ENCODE results near the gene ZMYND19. TPM values are rescaled to one million over a fixed set of nuclear protein-coding genes. Genes with fewer than 3 reads are reported as not detected.
"Not testable (repeated sequence)": the region's sequence is repeated elsewhere in the genome, so short reads cannot be mapped to it uniquely, and the experiment has no call there.

ZMYND19 gene
- total RNA-seq, 1 donor from 2014 or later = 28.5 TPM

DNA sequence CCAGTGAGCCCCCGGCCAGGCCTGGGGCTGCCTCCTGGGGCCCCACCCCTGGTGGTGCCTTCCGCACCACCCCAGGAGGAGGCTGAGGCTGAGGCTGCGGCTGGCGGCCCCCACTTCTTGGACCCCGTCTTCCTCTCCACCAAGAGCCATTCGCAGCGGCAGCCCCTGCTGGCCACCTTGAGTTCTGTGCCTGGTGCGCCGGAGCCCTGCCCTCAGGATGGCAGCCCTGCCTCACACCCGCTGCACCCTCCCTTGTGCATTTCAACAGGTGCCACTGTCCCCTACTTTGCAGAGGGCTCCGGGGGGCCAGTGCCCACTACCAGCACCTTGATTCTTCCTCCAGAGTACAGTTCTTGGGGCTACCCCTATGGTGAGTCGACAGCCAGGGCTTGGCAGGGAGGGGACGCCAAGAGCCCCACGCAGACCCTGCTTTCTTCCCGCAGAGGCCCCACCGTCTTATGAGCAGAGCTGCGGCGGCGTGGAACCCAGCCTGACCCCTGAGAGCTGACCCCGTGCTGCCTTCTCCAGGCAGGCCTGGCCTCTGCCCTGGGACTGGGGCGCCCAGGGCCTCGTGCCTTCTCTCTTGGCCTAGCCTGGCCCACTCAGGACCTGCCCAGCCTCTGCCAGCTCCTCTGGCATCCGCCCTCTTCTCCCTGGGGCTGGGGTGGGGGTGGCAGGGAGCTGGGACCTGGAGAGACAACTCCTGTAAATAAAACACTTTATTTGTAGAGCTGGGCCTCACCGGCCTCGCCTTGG is 24.5 kb upstream of the ZMYND19 start:
- DNase-seq (ENCODE audit: low read depth, low spot score) = no peak

DNA sequence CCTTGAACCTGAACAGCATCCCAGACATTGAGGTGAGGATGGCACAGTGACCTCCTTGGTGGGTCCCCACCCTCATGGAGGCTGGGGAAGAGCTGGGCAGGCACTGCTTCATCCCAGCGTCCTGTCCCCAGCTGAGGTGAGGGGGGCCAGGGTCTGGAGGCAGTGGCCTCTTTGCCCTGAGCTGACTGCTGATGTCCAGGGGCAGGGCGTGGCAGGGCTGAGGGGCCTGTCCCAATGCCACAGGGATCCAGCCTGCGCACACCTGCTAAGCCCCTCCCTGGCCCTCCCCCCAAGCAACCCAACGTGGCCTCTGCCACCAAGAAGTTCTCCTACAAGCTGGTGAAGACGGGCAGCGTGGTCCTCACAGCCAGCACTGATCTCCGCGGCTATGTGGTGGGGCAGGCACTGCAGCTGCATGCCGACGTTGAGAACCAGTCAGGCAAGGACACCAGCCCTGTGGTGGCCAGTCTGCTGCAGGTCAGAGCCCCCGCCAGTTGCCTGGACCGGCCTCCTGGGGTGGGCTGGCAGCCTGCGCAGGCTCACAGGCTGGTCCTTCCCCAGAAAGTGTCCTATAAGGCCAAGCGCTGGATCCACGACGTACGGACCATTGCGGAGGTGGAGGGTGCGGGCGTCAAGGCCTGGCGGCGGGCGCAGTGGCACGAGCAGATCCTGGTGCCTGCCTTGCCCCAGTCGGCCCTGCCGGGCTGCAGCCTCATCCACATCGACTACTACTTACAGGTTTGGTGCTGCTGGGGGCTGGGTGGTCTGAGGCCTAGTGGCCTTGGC is 23.6 kb upstream of the ZMYND19 start:
- no peak for DNase-seq (ENCODE audit: low read depth, low spot score)

DNA sequence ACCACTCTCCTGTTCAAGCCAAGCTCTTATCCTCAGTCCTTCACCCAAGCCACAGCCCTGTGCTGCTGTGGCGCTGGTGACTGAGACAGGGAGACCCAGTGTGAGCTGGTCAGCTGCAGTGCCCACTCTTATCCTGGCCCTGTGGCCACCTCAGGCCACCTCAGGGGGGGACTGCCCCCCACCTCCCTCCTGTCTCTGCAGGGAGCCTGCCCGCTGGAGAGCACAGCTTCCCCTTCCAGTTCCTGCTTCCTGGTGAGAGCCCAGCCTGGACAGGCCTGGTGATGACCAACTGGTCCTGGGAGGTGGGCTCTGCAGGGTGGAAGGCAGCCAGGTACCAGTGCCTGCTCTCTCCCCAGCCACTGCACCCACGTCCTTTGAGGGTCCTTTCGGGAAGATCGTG is 22.9 kb upstream of the ZMYND19 start:
- no peak for DNase-seq (ENCODE audit: low read depth, low spot score)

DNA sequence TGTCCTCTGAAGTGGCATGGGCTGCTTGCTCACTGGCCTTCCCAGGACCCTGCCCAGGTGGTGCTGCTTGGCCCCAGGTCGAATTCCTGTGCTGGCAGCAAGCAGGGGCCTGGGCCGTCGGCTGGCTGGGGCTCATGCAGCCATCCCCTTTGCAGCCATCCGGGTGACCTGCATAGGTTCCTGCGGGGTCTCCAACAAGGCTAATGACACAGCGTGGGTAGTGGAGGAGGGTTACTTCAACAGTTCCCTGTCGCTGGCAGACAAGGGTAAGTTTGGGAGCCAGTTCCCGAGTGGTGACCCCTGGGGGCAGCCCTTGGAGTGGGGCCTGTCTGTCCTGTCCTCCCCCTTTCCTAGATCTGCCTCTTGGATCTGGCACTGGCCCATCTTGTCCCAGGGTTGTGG is 22.4 kb upstream of the ZMYND19 start:
- DNase-seq (ENCODE audit: low read depth, low spot score) = no peak

DNA sequence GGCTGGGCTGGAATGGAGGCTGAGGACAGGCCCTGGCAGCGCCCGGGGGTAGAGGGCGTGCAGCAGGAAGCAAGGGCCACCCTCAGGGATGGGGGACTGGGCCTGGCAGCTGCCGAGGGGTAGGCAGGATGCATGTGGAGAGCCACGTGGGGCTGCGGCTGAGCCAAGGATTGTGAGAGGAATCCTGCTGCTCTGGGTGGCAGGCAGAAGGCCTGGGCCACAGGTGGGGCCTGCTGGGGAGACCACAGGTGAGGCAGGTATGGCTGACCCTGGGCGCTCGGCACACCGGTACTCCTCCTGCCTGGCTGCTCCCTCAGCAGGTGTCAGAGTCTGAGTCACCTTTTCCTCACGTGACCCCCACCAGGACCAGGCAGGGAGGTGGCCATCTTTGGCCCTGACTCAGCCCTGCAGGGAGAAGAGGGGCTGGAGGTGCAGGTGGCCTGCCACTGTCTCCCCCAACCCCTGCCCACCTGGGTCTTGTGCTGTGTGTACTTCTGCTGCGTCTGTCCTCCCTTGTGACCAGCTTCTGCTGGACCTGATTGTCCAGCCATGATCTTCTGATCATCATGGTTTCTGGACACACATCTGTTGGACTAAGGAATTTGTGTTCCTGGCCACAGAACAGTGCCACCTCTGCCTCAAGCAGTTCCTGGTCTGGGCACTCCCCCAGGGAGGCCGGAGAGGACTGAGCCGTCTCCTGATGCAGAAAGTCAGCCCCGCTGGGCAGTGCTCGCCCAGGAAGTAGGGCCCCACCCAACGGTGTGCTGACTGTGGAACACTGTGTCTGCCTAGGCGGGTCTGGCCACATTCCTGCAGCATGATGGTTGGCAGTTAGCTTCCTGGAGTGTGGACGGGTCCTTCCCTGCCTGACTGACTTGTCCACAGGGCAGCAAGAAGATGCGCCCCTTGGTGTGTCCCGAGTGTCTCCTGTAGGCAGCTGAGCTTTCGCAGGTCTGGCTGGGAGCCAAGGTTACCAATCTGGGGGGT is 21.6 kb upstream of the ZMYND19 start:
- DNase-seq (ENCODE audit: low read depth, low spot score) = no peak

DNA sequence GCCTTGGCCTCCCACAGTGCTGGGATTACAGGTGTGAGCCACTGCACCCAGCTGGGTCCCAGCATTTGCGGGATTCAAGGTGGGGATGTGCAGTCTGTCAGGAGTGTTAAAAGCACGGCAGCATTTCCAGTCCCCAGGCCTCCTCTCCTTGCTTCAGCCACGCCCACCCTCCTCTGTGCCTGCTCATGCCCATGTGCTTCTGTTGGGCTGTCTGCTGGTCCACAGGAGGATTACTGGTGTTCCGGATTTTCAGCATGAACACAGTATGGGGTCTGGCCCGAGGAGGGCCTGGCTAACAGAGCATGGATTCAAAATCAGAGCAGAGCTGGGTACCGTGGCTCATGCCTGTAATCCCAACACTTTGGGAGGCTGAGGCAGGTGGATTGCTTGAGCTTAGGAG is 20.6 kb upstream of the ZMYND19 start:
- no peak for DNase-seq (ENCODE audit: low read depth, low spot score)

DNA sequence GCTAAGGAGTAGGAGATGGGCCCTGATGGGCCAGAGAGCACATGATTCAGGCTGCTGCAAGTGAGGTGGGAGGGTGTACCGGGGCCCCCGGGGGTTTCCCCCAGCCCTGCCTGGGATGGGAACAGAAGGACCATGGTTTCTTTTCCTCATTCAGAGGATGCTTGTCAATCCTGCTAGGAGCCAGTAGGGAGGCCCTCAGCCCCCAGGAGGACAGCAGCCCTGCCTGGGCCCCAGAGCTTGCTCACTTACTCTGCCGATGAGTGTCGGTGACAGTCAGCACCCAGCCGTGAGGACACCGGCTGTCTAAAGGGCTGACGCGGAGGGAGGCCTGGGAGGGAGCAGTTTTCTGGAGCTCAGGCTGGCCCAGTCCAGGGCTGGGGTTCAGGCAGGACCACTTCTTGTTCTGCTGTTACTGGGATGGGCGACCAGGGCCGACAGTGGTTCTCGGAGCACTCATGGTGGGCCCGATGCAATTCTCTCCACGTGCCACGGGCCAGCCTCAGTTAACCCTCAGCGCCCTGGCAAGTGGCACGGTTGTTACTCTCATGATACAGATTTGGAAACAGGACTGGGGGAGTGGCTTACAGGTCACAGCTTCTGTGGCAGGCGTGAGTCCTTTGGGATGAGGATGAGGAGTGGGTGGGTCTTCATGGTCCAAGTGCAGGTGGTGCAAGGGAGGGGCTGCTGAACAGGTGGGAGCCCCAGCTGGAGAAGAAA is 17.0 kb upstream of the ZMYND19 start:
- no peak for DNase-seq (ENCODE audit: low read depth, low spot score)

DNA sequence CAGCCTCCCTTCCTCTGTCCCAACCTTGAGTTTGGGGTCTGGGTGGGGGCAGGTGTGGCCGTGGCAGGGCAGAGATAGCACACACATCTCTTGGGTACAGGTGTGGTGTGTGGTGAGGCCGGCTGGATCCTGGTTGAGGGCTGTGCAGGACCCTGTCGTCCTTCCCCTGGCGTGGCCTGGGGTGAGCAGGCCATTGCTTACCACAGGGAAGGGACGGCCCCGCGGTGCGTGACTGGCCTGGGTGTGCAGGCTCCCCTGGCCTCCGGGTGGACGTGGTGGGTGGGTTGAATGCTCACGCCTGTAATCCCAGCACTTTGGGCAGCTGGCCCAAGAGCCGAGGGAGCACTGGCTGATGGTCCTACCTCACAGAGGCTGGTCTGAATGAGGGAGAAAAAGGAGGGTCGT is 16.4 kb upstream of the ZMYND19 start:
- DNase-seq (ENCODE audit: low read depth, low spot score) = no peak

DNA sequence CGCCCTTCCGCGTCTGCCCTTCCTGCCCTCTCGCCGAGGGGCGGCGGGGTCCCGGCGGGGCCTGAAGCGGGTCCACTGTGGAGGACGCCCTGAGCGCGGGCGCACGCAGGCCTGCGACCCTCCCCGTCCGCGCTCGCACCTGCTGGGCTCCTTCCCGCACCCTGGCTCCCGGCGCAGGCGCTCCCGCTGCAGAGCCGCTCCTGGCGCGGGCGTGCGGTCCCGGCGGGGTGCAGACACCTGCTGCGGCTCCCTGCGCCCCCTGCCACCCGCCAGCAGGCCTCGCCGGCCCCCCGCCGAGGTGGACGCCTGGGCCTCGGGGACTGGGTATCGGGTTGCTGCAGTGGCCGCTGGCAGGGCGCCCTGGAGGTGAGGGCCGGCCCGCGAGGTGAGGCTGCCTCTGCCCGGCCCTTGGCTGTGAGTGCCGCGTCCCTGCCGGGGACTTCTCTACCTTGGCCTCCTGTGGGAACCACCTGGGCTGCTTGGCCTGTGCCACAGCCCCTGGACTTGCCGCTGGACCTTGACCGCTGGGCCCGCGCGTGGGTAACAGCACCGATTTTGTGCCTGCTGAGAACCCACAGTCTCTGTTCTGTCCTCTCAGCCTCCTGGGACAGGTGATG is 15.8 kb upstream of the ZMYND19 start:
- DNase-seq (ENCODE audit: low read depth, low spot score) = no peak

DNA sequence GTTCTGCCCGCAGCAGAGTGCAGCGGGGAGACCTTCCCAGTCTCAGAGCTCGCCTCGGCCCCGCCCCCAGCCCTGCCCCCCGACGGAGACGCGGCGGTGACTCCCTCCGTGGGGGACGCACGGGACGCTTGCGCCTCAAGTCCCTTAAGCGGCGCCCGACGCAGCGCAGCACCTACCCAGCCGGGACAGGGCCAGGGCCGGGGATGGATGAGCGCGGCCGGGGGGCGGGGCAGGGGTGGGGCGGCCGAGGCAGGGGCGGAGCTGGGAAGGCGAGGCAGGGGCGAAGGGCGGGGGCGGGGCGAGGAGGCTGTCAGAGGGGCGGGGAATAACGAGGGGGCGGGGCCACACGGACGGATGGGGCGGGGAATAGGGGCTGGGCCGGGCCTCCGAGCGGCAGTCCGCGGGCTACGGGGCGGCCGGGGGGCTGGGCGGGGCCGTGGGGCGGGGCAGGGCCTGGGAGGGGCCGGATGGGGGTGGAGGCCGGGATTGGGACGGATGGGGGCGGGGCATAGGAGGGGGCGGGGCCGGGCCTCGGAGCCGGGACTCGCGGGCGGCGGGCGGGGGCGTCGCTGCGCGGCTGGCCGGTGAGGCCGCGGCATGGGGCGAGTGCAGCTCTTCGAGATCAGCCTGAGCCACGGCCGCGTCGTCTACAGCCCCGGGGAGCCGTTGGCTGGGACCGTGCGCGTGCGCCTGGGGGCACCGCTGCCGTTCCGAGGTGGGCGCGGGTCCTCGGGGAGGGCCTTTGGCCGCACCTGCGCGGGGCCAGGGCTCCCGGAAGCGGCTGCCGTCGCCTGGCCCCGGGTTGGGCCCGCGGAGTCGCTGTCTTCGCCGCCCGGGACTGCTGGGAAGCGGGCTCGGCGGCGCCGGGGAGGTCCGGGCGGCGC is 15.1 kb upstream of the ZMYND19 start, which contains the start of gene ARRDC1:
ARRDC1 (plus strand) TSS at position 566 of the 884 bp plus-strand sequence; CDS start at position 598, 32 bp downstream.
- peak; percentile 43 for DNase-seq (ENCODE audit: low read depth, low spot score)

DNA sequence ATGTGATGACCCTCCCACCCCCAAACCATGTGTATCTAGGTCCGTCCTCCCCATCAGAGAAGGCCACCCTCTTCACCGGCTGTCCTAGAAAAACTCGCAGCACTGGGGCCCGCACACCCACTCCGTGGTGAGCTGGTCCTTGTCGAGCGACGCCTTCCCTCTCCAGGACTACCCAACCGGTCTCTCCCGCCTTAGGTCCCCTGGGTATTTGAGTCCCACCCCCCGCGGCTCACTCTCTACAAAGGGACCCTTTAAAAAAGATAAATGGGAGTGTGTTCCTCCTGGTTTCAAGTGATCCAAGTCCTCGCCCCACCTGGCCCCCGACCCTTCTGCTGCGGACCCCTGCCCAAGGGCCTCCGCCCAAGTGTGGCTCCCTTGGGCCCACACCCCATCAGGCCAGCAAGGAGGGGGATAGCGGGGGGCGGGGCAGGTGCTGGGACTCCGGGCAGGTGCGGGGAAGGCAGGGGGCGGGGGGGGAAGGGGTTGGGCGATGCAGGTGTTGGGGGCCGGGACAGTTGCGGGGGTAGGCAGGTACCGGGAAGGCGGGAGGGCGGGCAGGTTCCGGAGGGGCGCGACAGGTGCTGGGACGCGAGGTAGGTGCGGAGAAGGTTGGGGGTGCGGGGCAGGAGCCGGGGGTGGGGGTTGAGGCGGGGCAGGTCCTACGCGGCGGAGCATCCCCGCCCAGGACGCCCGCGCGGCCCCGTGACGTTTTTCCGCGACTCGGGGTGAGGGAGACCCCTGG is 14.2 kb upstream of the ZMYND19 start:
- DNase-seq (ENCODE audit: low read depth, low spot score) = no peak

DNA sequence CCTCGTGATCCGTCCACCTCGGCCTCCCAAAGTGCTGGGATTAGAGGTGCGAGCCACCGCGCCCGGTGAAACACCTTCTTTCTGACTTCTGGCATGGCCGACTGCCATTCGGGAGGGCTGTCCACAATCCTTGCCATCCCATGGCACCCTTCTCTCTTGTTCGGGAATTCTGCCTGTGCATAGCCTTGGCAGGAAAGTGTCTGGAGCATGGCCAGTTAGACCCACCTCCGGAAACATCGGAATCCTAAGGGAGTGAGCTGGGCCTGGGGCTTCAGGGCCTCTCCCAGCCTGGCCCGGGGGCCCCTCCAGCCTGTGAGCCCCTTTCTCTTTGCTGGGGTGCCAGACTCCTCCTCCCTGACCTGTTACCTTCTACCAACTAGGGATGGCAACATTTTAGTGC is 13.6 kb upstream of the ZMYND19 start:
- no peak for DNase-seq (ENCODE audit: low read depth, low spot score)

DNA sequence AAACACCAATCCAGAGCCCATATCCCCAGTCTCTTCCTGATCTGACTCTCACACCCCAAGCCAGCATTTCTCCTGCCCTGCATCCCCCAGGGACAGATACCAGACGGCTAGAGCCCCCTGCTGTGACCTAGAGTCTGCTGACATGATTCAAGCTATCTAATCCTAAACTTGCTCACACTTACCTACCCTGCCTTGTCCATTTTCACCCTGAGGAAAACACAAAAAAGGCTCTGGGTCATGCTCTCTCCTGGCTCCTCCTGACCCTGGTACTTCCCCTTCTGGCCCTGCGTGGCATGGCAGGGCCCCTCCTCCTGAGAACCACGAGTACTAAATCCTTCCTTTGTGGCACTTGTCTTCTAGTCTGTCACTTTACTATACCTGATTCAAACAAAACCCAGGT is 12.3 kb upstream of the ZMYND19 start:
- no peak for DNase-seq (ENCODE audit: low read depth, low spot score)

DNA sequence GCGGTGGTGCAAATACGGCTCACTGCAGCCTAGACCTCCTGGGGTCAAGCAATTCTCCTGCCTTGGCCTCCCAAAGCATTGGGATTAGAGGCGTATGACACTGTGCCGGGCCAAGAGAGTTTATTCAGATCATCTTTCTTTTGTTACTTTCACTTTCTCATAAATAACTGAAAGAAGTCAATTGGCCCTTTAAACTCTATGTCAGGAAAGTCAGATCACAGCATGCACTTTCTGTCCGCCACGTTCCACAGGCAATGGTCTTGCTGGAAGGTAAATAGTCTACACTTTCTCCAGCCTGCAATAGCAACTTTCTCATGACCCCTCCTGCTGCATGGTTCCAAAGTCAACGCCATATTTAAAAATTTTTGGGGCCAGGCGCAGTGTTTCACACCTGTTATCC is 8.6 kb upstream of the ZMYND19 start:
- no peak for DNase-seq (ENCODE audit: low read depth, low spot score)

DNA sequence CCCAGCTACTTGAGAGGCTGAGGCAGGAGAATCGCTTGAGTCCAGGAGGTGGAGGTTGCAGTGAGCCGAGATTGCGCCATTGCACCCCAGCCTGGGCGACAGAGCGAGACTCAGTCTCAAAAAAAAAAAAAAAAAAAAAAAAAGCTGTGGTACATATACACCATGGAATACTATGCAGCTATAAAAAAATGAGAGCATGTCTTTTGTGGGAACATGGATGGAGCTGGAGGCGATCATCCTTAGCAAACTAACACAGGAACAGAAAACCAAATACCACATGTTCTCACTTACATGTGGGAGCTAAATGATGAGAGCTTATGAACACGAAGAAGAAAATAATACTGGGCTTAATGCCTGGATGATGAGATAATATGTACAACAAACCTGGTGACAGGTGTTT is 6.3 kb upstream of the ZMYND19 start:
- DNase-seq (ENCODE audit: low read depth, low spot score) = not testable (repeated sequence)

DNA sequence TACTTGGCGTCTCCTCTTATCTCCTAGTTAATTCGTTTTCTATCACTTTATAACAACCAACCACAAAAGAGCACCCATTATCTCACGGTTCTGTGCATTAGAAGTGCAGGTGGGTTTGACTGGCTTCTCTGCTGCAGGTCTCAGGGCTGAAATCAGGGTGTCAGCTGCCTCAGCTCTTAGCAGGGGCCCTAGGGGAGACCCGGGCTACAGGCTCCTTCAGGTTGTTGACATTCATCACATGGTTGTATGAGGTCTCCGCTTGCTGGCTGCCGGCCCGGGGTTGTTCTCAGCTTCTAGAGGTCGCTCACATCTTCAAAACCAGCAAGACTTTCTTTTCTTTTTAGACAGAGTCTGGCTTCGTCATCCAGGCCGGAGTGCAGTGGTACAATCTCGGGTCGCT is 2.9 kb upstream of the ZMYND19 start:
- DNase-seq (ENCODE audit: low read depth, low spot score) = no peak

DNA sequence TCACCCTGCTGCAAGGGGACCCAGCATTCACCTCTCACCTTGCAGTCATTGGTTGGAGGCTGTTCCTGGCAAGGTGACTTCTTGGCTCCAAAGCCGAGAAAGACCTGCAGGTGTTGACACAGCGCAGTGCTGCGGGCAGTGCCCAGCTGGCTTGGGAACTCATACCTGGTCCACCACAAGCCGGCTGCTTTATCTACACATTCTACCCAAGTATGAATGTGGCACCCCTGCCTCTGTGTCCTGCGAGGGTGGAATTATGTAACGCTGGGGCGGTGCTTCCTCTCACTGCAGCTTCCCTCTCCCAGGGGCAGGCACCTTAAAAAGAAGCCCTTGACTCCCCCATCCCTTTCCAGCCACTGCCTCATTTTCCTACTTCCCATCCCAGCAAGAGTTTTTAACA is 2.5 kb upstream of the ZMYND19 start:
- no peak for DNase-seq (ENCODE audit: low read depth, low spot score)

DNA sequence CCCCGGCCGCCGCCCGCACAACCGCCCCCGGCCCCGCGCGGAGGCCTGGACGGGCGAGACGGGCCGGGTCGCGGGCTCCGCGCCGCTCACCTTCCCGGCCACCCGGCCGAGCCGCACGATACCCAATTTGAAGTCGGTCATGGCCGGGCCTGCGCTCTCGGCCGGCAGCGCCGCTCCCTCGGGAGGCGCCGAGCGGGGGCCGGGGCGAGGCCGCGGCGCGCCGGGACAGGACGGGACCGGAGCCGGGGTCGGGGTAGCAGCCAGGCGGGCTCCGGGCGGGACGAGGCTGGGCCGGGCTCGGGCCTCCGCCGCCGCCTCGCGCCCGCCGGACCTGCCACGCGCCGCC is 216 bp downstream of the ZMYND19 start:
- DNase-seq (ENCODE audit: low read depth, low spot score) = no peak
